HG03457 (cell line): Measurements from ENCODE around the gene OTOF.

Experiments used
- ATAC-seq: cut with Tn5 transposase; IDR thresholded peaks from one replicate; pipeline ENCODE4 v1.9.1; 2021; ENCODE audit warnings: moderate number of reproducible peaks; ENCODE audit not compliant: unreplicated experiment

Gene OTOF

GRCh38 chr2:26477911-26478253, at the start of gene OTOF:
TSS of gene OTOF (minus strand) at chr2:26478124.
- ATAC-seq, result no peak

- ATAC-seq, result no peak
These were observed 48.7 kb upstream of the OTOF start for GRCh38 chr2:26526589-26526988.

GRCh38 chr2:26526105-26526504, 48.2 kb upstream of the OTOF start:
- no peak for ATAC-seq

- no peak for ATAC-seq
These were observed 45.8 kb upstream of the OTOF start for GRCh38 chr2:26523750-26524149.

GRCh38 chr2:26522751-26523171, 44.8 kb upstream of the OTOF start:
- ATAC-seq, result no peak

- ATAC-seq, result no peak
These were observed 44.4 kb upstream of the OTOF start for GRCh38 chr2:26522325-26522724.

- no peak for ATAC-seq
These were observed 43.9 kb upstream of the OTOF start for GRCh38 chr2:26521913-26522180.

- no peak for ATAC-seq
These were observed 43.4 kb upstream of the OTOF start for GRCh38 chr2:26521054-26521912.

GRCh38 chr2:26520148-26520449, 42.2 kb upstream of the OTOF start:
- no peak for ATAC-seq

- no peak for ATAC-seq
These were observed 41.6 kb upstream of the OTOF start for GRCh38 chr2:26519396-26520147.

GRCh38 chr2:26516781-26517180, 38.9 kb upstream of the OTOF start:
- no peak for ATAC-seq

- no peak for ATAC-seq
These were observed 38.3 kb upstream of the OTOF start for GRCh38 chr2:26516246-26516645.

GRCh38 chr2:26515771-26516170, 37.8 kb upstream of the OTOF start:
- ATAC-seq, result no peak

GRCh38 chr2:26514045-26514444, 36.1 kb upstream of the OTOF start:
- no peak for ATAC-seq

- no peak for ATAC-seq
These were observed 35.3 kb upstream of the OTOF start for GRCh38 chr2:26513261-26513660.

GRCh38 chr2:26511466-26511865, 33.5 kb upstream of the OTOF start:
- no peak for ATAC-seq

- ATAC-seq, result no peak
These were observed 32.5 kb upstream of the OTOF start for GRCh38 chr2:26510344-26510973.

GRCh38 chr2:26509141-26509540, 31.2 kb upstream of the OTOF start:
- no peak for ATAC-seq

GRCh38 chr2:26507932-26508331, 30.0 kb upstream of the OTOF start:
- no peak for ATAC-seq

GRCh38 chr2:26507088-26507487, 29.2 kb upstream of the OTOF start:
- ATAC-seq, result no peak

GRCh38 chr2:26506279-26506678, 28.4 kb upstream of the OTOF start:
- no peak for ATAC-seq

- ATAC-seq, result no peak
These were observed 26.1 kb upstream of the OTOF start for GRCh38 chr2:26504002-26504401.
